ENCODE data around the gene HDAC10.

HDAC10 gene

DNA sequence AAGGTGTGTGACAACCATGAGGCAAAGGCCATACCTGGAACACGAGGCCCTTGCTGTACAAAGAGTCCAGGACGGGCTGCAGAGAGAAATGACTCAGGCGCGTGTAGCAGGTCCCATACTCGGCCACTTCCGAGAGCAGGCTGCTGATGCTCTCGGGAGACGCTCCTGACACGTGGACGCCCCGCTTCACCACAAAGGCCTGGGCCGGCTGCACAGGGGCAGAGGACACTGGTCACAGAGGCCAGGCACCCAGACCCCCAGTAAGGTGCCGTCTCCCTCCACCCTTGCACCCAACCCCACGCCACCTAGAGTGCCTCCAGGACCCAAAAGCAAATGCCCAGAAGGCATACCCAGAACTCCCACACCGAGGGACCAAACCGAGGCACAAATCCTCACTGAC is 21.7 kb downstream of the HDAC10 start:
- no peak for DNase-seq

GRCh38 chr22:50228366-50228765 is 22.7 kb downstream of the HDAC10 start:
- no peak for DNase-seq

DNA sequence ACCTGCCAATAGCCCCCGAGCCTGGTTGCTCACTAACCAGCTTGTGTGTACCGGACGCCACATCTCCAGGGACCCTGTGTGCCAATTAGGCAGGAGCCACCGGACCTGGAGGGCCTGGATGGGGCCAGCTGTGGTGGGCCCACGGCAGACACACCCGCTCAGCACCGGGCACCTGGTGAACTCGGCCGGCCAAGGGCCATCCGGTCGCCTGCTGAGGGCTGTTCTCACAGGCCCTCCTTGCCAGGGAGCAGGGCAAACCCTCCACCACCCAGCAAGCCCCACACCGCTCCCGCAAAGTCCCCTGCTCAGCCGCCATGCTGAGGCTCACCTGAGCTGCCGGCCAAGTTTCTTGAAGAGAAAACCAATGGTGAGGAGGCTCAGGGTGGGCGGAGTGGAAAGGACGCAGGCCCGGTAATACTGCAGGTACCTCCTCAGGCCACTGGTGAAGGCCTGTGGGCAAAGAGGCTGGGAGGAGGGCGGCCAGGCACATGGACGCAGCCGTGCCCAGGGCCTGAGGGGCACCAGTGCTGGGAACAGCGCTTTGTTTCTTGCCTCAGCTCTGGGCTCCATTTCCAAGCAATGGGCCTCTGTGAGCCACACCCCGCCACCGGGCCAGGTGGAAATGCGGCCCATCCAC is 23.4 kb downstream of the HDAC10 start:
- DNase-seq: no peak

GRCh38 chr22:50226875-50227165 is 24.2 kb downstream of the HDAC10 start:
- no peak for DNase-seq

- DNase-seq: no peak
Measured at GRCh38 chr22:50226063-50226874, 24.8 kb downstream of the HDAC10 start.

- DNase-seq: no peak
Measured at GRCh38 chr22:50225200-50225969, 25.7 kb downstream of the HDAC10 start.

GRCh38 chr22:50224071-50224470 is 27.0 kb downstream of the HDAC10 start:
- DNase-seq: no peak

- no peak for DNase-seq
Measured at GRCh38 chr22:50222508-50222907, 28.6 kb downstream of the HDAC10 start.

DNA sequence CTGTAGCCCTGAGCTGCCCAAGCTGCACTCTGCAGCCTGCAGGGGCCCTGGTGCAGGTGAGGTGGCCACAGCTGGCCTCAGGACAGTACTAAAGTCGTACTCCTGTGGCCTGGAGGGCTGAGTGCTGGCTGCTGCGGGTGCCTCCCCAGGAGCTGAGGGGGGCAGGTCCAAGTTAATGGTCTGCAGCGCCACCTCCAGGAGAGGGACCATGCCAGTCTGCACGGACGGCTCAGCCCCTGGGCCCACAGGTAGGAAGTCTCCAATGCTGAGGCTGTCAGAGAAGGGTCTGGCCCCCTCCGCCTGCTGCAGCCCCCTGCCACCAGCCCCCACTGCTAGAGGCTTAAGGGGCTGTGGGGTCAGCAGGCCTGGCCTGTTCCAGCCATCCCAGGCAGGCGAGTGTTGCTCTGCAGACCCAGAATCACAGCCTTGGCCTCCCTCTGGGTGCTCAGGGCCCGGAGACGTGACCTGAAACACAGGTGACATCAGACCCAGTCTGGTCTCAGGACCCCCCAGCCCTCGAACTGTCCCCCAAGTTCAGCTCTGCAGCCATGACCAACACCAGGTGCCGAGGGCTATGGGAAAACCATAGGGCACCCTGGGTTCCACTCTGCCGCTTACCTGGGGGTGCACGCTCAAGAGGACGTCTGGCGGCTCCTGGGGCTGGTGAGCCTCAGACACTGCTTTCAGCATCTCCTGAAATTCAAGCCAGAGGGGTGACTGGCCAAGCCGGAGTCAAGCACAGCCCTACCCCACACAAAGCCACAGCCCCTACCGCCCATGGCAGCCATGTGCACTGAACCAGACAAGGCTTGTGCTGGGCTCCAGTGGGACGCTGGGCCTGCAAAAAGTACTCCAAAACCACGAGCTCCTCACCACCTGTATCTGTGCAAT is 29.4 kb downstream of the HDAC10 start:
- DNase-seq: no peak

DNA sequence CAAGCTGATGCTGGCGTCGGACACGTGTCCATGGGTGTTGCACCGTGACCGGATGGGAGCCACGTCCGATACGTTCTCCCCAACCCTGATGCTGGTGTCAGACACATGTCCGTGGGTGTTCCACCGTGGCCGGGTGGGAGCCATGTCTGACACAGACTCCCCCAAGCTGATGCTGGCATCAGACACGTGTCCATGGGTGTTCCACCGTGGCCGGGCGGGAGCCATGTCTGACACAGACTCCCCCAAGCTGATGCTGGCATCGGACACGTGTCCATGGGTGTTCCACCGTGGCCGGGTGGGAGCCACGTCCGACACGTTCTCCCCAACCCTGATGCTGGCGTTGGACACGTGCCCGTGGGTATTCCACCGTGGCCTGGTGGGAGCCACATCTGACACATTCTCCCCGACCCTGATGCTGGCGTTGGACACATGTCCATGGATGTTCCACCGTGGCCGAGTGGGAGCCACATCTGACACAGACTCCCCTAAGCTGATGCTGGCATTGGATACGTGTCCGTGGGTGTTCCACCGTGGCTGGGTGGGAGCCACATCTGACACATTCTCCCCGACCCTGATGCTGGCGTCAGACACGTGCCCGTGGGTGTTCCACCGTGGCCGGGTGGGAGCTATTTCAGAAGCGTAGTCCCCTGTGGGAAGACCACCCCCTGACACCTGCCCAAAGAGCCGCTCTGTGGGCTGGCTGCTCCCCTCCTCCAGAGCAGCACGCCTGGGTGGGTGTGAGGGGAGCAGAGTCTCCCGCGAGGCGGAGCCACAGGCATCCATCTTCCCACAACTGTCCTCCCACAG is 30.3 kb downstream of the HDAC10 start:
- DNase-seq: no peak

DNA sequence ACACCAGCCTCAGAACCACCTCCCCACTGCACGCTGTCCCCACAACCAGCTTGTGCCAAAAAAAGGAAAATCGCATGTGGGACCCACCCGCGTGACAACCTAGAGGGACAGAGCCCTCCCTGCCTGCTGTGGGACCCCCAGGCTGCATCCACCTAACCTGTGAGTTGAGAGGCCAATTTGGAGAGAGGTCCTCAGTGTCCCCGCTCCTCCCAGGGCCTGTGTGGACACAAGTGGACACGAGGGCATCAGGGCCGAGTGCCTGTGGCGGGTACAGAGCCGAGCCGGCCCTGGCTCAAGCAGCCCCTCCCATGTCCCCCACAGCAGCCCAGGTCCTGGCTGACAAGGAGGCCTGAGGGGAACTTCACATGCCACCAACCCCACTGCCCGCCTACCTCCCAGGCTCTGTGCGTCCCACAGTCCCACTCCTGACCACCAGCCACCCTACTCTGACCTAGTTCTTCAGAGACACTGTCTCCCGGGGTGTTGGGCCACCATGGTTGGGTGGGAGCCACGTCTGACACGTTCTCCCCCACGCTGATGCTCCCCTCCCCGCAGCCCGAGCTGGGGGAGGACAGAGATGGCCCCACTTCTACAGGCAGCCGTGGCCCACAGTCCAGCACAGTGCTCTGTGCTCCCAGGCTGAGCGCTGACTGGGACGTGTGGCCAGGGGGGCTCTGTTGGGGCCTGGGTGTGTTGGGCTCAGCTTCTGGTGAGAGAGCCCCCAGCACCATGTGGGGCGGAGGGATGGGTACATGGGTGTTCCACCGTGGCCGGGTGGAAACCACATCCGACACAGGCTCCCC is 31.1 kb downstream of the HDAC10 start:
- DNase-seq: no peak

- no peak for DNase-seq
Measured at GRCh38 chr22:50218996-50219727, 31.9 kb downstream of the HDAC10 start.

DNA sequence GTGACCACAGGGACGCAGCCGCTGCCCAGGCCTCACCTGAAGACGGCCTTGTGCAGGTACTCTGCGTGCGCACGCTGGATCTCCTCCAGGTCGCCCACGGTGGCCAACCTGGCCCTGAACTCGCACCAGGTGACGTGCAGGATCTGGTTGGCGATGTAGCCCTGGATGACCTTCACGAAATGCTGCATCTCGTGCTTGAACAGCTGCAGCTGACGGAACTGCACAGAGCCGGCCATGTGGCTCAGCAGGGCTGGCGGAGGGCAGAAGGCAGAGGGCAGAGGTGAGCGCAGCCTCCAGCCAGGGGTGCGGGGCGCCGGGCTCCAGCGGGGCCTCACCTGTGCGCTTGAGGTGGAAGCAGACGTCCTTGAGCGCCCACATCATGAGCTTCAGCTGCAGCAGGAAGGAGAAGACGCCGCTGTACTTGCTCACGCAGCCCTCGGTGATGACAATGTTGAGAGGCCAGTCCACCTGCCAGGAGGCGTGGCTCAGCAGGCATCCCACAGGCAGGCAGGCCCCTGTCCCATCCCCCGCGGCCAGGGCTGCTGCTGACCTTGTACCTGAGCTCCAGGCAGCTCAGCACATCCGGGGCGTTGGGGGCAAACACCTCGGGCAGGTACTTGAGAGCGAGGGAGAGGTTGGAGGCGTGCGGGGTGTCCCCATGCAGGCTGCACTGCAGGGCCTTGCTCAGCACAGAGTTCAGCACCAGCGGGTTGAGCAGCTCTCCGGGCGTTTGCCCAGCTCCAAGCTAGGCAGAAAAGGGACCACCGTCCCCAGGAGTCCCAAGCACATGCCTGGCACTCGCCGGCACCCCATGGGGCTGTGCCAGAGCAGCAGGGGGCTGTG is 32.7 kb downstream of the HDAC10 start:
- DNase-seq: no peak

- no peak for DNase-seq
Measured at GRCh38 chr22:50217543-50218152, 33.4 kb downstream of the HDAC10 start.

GRCh38 chr22:50216684-50217520 is 34.2 kb downstream of the HDAC10 start:
- DNase-seq: no peak

- no peak for DNase-seq
Measured at GRCh38 chr22:50216055-50216683, 34.9 kb downstream of the HDAC10 start.

DNA sequence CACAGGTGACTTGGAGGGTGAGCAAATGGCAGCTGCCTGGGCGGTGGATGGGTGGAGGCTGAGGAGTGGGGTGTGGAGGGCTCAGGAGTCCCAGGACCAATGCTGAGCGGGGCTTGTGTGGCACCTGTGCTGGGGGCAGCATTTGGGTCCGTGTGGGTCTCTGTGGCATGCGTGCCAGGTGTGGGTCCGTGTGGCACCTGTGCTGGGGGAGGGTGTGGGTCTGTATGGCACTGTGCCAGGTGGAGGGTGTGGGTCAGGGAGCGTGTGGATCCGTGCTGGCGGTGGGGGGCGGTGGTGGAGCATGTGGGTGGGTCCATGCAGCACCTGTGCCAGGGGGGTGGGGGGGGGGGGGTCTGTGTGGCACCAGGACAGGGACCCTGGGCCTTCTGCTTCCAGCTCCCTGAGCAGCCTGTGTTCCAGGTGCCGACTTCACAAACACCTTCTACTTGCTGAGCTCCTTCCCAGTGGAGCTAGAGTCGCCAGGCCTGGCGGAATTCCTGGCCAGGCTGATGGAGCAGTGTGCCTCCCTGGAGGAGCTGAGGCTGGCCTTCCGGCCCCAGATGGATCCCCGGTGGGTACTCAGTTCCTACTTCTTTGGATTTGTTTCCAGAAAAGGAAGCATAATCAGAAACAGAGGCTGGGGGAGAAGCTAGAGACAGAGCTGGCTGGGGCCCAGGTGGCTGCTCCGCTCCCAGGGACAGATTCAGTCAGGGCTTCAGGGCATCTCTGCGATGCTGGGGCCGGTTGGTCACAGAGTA is 35.6 kb downstream of the HDAC10 start:
- DNase-seq: no peak
